ENCODE measurements around the gene ZNF574.

GRCh38 chr19:42028304-42029216, 47.4 kb upstream of the ZNF574 start:
- TF ChIP-seq EP300 (IDR thresholded peaks at IDR 0.05) (no peak), CTCF (IDR thresholded peaks at IDR 0.05) (peak; percentile 11 to 33 (median 14)), POLR2A (IDR thresholded peaks at IDR 0.05; ENCODE audit: low read depth) (no peak)
